NT2/D1 (cell line): ENCODE data around the gene ENC1.

ENCODE experiments used
- SUZ12 ChIP-seq: IDR thresholded peaks from 2 replicates; pipeline ENCODE4 v1.6.1; 2011; ENCODE audit not compliant: insufficient read length, insufficient read depth; ENCODE audit errors: extremely low read depth
- YY1 ChIP-seq: IDR thresholded peaks from 2 replicates; pipeline ENCODE4 v1.6.1; 2011; ENCODE audit not compliant: insufficient read length, insufficient read depth
- ZNF274 ChIP-seq: IDR thresholded peaks from 2 replicates; pipeline ENCODE4 v1.6.1; 2011; ENCODE audit warnings: mild to moderate bottlenecking, low read depth, low read length

- TF ChIP-seq ZNF274 (no peak), YY1 (no peak), SUZ12 (no peak)
Measured at GRCh38 chr5:74594137-74595040, 46.1 kb downstream of the ENC1 start.
